Left hindlimb (tissue), 1 donor: Measurements from ENCODE around the gene TMEM190.

Source experiments
- DNase-seq: peaks from one replicate; pipeline ENCODE4 v3.0.0-alpha.2; 2018

TMEM190 gene

DNA sequence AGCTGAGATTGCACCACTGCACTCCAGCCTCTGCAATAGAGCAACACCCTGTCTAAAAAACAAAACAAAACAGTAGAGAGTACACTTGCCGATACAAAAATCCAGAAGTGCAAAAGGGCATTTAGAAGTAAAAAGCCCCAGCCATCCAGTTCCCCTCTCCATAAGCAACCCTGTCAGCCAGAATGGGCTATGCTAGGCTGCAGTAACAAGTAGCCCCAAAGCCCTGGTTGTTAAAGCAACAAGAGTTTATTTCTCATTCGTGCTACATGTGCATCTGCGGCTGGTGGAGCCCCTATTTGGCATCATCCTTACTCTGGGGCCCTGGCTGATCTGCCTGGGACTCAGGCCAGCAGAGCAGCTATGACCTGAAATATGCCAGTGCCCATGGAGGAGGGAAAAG, 47.9 kb downstream of the TMEM190 start:
- DNase-seq = no peak

DNA sequence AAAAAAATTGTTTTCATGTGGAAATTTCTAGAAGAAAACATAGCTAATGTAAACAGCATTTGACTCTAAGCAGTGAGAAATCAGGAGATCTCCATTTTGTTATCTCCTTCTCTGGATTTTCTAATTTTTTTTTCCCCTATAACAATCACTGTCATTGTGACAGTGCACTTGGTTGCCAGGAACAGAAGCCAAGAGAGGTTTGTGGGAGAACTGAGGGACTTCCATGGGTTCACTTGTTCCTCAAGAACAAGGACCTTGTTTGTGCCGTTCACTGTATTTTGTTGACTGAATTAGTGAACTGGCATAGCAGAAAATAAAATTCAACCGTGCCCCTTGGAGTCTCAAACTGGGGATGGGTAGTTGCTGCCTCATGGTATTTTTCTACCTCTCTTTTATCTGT, 49.4 kb downstream of the TMEM190 start:
- no peak for DNase-seq
